ENCODE data around the gene TM7SF3.

TM7SF3 gene

DNA sequence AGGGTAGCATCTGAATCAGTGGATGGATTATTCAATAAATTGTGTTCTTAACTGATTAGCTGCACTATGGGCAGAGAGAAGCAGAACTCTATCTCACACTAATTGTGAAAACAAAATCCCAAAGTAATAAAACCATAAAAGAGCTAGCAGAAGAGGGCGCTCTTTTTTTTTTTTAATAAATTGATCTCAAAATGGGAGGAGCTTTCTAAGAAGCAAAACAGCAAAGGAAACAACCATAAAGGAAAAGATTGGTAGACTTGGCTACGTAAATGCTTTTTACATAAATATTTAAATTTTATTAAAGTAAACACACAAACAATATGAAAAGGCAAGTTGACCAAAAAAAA is 1.5 kb upstream of the TM7SF3 start:
- peak; percentile 28 for DNase-seq (ENCODE audit: low spot score)

DNA sequence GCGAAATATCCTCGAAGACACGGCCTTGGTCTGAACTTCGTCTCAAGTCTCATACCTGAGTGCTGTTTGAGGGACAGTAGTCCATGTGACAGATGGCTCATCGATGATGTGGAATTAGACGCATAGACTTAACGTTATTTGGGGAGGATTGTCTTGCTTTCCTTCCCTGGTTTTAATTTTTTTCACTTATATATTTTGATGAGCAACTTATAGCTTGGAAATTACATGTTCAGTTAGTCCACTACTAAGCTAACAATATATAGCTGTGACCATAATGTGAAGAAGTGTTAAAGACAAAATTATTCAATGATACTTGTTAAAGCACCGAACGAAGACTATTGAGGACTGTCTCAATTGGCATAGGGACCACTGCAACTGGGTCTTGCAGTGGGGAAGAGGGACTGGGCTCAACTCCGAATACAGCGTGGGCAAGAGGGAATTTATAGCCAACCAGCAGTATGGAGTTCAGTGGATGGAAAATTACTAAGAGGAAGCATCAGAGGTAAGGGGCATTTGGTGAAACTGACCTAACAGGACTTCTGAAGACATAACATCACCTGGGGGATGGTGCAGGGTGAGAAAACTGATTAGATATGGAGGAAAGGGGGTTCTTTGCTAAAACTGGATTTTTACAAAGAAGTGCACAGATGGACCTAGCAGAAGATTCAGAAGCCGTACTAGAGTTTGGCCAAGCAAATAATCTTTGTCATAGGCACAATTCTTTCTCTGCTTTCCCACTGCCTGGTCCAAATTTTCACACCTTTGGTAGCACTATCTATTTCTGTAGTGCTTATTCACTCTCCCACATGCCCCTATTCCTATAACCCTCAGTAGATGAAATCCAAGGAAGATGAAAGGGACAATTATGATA is 910 bp upstream of the TM7SF3 start:
- no peak for DNase-seq (ENCODE audit: low spot score)

DNA sequence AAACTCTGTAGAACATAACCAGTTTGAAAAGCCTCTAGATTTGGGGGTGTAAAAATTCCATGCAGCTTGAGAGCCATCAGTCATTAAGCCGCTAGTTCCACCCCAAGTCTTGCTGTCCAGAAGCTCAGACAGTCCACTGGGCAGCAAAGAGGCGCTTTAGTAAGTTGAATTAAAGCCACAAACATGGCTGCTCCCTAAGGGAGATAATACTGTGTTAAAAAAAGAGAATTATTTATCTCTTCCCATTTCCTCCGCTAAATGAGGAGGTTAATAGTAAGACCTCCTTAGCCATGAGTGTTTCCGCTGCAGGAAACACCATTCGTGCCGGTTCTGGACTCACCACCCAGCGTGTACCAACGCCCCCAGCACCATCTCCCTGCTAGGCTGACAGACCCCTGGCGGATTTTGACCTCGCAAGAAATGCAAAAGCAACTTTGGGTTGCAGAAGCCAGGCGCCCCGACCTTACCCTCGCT is 536 bp downstream of the TM7SF3 start:
- DNase-seq (ENCODE audit: low spot score) = peak; percentile 51

DNA sequence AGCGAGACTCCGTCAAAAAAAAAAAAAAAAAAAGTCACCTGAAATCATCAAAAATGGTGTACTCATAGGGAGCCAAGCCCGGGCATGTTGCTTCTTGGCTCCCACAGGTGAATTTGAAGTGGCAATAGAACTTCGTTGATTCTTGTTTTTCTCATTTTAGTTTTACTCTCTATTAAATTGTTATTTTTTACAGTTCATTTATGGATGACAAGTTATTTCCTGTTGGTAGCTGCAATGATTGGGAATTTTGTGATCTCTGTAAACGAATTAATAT is 1.3 kb downstream of the TM7SF3 start:
- DNase-seq (ENCODE audit: low spot score) = no peak

DNA sequence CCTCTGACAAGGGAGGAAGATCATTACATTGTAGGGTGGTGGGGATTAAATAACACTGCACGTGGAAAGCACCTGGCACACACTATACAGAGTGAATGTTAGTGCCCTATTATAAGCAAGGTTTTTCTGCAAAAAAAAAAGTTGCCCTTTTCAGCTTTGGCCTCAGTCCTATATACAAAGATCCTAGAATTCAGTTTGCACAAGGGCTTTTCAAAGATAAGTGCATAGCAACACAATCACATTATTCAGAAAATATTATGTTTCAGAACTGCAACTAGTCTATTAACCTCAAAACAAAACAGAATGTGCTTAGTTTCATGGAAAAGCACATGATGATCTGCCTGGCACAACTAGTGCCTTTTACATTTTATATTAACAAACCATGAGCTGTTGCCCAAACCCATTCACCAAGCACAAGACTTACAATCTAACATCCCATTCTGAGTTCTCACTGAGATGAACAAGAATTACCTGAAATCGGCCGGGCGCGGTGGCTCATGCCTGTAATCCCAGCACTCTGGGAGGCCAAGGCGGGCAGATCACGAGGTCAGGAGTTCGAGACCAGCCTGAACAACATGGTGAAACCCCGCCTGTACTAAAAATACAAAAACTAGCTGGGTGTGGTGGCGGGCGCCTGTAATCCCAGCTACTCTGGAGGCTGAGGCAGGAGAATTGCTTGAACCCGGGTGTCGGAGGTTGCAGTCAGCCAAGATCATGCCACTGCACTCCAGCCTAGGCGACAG is 1.8 kb downstream of the TM7SF3 start:
- no peak for DNase-seq (ENCODE audit: low spot score)

DNA sequence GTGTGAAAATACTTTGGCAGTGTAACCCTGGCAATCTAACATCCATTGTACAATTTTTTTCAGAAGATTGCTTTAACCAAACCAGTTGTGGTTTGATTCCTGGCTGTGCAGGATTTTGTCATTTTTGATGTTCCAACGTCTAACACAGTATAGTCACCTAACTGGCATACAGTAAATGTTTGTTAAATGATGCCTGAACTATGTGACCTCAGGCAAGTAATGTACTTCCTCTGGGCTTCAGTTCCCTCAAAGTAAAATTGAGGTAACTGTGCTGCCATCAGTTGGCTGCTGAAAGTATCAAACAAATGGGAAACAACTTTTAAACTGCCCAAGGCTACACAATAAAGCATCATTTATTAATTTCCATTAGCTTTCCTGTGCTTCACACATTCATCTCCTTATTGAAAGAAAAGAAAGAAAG is 4.3 kb downstream of the TM7SF3 start:
- DNase-seq (ENCODE audit: low spot score) = no peak

DNA sequence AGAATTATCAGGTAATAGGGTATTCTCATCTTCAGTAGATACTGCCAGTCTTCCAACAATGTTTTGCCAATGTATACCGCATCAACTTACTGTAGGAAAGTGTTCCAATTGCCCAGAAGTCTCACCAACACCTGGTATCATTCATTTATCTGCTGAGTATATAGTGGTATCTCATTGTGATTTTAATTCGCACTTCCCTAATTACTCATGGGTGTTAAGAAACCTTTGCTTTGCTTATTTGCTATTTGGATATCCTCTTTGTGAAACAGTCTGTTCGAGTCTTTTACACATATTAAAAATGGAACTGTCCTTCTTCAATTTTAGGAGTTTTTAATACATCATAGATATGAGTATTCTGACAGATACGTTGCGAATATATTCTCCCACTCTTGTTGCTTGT is 6.1 kb downstream of the TM7SF3 start:
- DNase-seq (ENCODE audit: low spot score) = no peak

DNA sequence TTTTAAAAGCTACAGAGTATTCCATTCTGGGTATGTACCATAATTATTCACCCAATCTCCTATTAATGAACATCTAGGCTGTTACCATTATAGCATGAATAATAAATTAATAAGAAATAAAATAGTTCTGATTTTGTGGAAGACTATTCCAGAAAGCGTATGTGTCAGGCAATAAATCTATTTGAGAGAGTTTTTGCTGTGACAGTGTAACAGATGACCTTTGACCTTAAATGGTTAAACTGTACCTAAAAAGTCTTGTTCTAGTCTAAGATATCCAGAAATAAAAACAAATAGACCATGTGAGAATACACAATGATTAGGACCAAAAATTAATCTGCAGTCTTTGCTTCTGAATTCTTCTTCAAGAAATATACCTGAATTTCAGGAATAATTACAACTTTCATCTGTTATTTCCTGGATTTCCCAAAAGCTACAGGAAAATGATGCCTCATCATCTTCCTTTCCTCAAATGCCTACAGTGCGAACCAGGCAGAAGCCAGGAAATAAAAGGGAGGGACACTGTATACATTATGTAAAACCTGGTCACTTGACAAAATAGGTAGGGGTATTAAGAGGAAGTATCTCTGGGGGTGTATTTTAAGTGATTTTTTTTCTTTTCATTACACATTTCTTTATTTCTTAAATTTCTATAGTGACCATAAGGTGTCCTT is 7.3 kb downstream of the TM7SF3 start:
- no peak for DNase-seq (ENCODE audit: low spot score)

DNA sequence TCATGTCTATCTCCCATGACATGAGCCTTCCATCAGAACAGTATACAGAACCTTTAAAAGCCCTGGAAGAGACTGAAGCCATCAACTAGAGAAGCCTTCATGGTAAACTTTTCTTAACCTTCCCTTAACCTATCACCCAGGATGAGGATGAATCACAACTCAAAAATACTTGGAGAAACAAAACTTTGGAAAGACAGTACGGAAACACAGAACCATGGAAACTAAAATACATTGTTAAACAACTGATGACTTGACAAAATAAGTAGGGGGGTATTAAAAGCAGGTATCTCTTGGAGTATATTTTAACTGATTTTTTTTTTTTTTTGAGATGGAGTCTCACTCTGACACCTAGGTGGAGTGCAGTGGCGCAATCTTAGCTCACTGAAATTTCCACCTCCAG is 8.7 kb downstream of the TM7SF3 start:
- DNase-seq (ENCODE audit: low spot score) = no peak

DNA sequence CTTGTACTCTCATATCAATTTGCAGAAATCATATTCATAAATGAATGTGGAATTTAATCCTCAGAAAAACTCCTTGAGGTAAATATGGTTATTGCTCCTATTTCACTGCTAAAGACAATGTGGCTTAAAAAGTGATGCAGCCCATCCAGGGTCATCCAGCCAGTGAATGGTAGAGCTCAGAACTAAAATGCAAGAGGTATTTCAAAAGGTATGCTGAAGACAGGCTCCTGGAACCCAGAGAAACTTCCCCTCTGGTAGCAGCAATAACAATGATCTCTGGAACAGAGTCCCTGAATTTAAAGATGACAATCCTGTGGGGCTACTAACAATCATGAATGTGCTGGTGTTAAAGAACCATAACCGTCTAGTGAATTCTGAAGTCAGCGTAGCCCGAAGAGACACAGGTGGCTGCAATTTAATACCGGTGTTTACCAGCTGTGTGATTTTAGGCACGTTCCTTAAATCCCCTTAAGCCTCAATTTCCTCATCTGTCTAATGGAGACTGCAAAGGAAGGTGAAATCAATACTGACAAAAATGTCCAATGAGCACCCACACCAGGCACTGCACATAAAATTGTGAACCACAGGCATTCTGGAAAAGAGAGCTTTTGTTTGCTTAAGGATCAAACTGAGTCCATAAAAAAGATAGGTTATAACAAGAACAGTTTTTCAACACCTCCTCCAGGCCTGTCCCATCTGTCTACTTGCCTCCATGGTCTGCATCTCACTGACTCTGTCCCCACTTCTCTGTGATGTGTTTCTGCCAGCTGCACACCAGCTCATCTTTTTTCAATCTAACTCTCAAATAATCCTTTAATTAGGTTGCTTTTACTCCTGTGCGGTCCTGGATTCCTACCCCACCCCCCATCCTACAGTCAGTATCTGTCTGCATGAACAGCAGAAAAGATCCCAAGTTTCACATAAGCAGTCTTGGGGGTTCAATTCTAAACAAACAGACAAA is 10.5 kb downstream of the TM7SF3 start:
- no peak for DNase-seq (ENCODE audit: low spot score)

DNA sequence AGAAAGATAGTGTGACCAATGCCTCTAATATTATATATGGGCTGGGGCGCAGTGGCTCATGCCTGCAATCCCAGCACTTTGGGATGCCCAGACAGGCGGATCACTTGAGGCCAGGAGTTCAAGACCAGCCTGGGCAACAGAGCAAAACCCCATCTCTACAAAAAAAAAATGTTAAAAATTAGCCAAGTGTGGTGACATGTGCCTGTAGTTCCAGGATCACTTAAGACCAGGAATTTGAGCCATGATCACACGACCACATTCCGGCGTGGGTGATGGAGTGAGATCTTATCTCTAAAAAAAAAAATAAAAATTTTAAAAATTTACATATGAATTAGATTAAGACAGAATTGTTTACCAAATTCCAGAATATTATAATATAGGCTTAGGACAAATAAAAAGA is 12.0 kb downstream of the TM7SF3 start:
- no peak for DNase-seq (ENCODE audit: low spot score)

DNA sequence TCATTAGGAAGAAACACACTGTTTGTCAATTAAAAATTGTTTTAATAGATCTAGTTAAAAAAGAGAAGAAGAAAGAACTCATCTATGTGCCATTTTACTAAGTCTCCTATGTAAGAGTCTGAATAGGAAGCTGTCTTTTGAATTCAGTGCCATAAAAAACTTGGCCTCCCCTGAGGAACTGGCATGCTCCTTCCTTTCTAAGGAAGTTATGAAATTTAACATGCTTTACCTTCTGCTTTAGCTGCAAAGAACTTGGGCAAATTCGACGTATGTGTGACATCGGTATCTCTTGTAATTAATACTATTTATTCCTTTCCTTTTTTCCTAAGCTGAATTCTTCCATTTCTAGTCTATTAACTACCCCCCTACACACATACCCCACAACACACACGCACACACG is 12.5 kb downstream of the TM7SF3 start:
- no peak for DNase-seq (ENCODE audit: low spot score)

DNA sequence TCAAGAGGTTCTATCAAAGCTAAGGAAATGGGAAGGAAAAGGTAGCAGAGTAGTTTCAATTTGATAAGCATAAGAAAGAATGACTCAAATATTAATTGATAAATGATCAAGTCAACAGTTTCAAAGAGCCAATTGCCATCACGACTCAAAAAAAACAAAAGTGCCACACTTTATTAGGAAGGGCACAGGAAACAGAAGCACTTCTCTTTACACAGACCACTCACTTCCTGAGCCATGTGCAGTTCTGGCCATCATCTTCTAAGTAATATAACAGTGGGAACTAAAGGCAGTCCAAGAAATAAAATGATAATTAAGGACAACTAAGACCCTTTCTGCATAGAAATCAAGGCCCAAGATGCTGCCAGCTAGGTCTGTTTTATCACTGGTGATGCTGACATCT is 13.2 kb downstream of the TM7SF3 start:
- no peak for DNase-seq (ENCODE audit: low spot score)

DNA sequence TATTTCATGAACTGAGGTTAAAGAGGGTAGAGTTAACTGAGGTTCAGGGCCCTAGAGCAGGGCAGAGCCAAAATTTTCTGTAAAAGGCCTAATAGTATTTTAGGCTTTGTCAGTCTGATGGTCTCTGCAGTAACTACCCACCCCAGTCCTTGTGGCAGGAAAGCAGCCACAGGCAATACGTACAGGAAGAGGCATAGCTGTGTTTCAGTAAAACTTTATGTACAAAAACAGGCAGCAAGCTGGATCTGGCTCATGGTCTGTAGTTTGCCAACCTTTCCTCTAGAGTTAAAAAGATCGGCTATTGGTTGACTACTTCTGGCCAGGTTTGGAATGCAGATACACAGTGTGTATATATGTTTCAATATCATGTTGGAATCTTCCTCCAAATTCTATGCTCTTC is 17.2 kb downstream of the TM7SF3 start:
- no peak for DNase-seq (ENCODE audit: low spot score)

DNA sequence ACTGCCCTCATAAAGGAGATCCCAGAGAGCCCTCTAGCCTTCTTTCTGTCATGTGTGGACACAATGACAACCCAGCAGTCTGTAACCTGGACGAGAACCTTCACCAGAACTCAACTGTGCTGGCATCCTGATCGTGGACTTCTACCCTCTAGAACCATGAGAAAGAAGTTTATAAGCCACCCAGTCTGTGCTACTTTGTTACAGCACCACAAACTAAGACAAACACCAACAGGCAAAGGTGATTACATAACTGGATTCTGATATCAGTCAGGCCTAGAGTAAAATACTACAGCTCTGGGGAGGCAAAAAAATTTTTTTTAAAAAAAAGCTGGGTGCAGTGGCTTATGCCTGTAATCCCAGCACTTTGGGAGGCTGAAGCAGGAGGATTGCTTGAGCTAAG is 18.5 kb downstream of the TM7SF3 start:
- DNase-seq (ENCODE audit: low spot score) = no peak

DNA sequence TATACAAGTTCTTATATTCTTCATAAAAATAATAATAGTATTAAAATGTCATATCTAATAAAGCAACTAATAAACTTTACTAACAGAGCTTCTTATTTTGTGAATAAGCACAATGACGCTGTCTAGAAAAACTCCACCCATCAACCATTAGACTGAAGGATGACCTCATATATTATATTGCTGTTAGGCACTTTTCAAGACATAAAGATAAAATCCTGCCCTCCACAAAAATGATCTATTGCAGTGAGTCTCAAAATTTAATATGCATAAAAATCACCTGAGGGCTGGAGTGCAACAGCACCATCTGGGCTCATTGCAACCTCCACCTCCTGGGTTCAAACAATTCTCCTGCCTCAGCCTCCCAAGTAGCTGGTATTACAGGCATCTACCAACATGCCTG is 20.1 kb downstream of the TM7SF3 start:
- DNase-seq (ENCODE audit: low spot score) = no peak

DNA sequence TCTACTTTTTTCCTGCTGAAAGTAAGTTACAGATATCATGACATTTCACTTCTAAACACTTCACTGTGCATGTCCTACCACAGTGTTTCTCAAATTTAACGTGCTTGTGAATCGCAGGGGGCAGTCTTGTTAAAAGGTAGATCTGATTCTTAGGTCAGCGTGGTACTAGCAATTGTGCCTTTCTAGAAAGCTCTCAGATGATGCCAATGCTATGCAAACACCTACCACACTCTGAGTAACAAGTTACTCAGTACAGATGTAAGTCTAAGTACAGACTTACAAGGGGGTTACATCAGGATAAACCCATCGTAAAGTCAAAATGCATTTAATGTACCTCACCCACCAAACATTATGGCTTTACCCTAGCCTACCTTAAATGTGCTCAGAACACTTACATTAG is 22.4 kb downstream of the TM7SF3 start:
- DNase-seq (ENCODE audit: low spot score) = no peak

DNA sequence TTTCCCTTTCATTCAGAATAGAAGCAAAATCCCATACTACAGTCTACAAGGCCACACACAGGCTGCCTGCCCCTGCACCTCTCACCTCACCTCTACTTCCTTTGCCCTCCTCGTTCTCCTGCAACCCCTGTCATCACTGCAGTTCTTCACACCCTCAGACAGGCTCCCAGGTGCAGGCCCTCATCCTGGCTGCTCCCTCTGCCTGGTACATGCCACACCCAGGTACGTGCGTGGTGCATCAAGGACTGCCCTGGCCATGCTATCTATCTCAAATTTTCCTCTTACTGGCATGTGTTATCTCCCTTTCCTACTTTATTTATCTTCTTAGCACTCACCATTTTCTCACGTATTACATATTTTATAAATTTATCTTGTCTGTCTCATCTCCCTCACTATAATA is 24.3 kb downstream of the TM7SF3 start:
- no peak for DNase-seq (ENCODE audit: low spot score)

DNA sequence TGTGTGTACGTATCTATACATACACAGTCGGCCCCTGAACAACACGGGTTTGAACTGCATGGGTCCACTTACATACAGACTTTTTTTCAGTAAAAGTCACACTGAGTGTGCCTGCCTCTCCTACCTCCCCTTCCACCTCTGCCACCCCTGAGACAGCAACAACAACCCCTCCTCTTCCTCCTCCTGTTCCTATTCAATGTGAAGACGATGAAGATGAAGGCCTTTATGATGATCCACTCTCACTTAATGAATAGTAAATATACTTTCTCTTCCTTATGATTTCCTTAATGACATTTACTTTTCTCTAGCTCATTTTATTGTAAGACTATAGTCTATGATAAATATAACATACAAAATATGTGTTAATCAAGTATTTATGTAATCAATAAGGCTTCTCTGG is 25.5 kb downstream of the TM7SF3 start:
- no peak for DNase-seq (ENCODE audit: low spot score)

DNA sequence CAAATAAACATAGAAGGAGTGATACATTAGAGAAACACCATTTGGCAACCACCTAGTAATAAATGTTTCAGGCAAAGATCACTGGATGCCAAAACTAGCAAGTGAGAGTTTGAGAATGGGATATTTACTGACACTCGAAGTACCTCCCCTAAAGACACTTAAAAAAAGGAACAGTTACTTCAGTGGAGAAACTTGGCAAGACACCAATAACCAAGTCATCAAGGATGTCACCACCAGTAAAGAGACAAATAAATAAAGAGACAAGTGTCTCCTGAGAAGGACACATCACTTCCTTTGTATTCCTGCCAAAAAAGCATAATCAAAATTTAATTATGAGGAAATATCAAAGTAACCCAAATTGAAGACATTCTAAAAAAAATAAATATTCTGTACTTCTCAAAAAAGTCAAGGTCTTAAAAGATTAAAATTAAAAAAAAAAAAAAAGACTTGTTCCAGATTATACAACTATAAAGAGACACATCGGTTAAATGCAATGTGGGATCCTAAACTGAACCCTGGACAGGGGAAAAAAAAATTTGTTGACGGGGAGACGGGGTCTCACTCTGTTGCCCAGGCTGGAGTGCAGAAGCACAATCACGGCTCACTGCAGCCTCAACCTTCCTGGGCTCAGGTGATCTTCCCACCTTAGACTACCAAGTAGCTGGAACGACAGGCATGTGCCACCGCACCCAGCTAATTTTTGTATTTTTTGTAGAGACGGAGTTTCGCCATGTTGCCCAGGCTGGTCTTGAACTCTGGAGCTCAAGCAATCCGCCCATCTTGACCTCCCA is 26.4 kb downstream of the TM7SF3 start:
- DNase-seq (ENCODE audit: low spot score) = no peak

DNA sequence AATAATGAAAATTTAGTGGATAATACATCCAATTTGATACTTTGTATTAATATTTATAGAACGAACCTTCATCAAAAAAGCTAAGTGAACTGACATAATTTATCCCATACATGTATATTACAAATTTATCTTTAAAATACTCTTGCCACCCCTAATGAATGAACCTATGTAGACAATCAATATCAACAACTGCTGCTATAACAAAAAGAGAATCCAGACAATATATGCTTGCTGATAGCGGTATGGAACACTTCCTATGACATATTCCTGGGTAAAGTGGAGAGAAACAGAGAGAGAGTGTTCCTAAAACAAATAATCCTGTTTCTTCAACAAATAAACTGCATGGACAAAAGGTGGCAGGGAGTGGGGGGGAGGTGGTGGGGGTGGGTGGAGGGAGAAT is 31.3 kb downstream of the TM7SF3 start:
- no peak for DNase-seq (ENCODE audit: low spot score)
